Measurements from ENCODE around the gene ADORA3.

- TF ChIP-seq CTCF (IDR thresholded peaks at IDR 0.05; ENCODE audit: low read depth, low read length): no peak
- no peak for TF ChIP-seq EZH2phosphoT487 (IDR thresholded peaks at IDR 0.05; ENCODE audit: low read depth)
These were observed 49.7 kb downstream of the ADORA3 start for GRCh38 chr1:111453706-111454105.

All from OCI-LY3 (cell line).